NCI-H1105 treated with DMSO at 0.1 percent for 48 hours (cell line): ENCODE measurements around the gene TAF1.
"Not testable (repeated sequence)": the region's sequence is repeated elsewhere in the genome, so short reads cannot be mapped to it uniquely, and the experiment has no call there.

Experiments
- DNase-seq: peaks from one replicate; lab custom pipeline; 2025; lab: John Stamatoyannopoulos, UW

TAF1 gene

GRCh38 chrX:71420686-71421085, 54.5 kb downstream of the TAF1 start:
- DNase-seq, result no peak

GRCh38 chrX:71432733-71433132, 66.6 kb downstream of the TAF1 start:
- no peak for DNase-seq

GRCh38 chrX:71438750-71439149, 72.6 kb downstream of the TAF1 start:
- no peak for DNase-seq

- no peak for DNase-seq
Observed at GRCh38 chrX:71439420-71439819, 73.3 kb downstream of the TAF1 start.

- DNase-seq, result no peak
Observed at GRCh38 chrX:71439896-71440295, 73.7 kb downstream of the TAF1 start.

GRCh38 chrX:71440401-71440800, 74.2 kb downstream of the TAF1 start:
- DNase-seq, result no peak

- not testable (repeated sequence) for DNase-seq
Observed at GRCh38 chrX:71441809-71442208, 75.7 kb downstream of the TAF1 start.

- no peak for DNase-seq
Observed at GRCh38 chrX:71450433-71451106, 84.4 kb downstream of the TAF1 start.

- not testable (repeated sequence) for DNase-seq
Observed at GRCh38 chrX:71451518-71451917, 85.4 kb downstream of the TAF1 start.

GRCh38 chrX:71453056-71453455, 86.9 kb downstream of the TAF1 start:
- no peak for DNase-seq

GRCh38 chrX:71454222-71454621, 88.1 kb downstream of the TAF1 start:
- no peak for DNase-seq

- no peak for DNase-seq
Observed at GRCh38 chrX:71458866-71459265, 92.7 kb downstream of the TAF1 start.

- no peak for DNase-seq
Observed at GRCh38 chrX:71464968-71465367, 98.8 kb downstream of the TAF1 start.

- DNase-seq, result no peak
Observed at GRCh38 chrX:71466979-71467523, 100.9 kb downstream of the TAF1 start.

- no peak for DNase-seq
Observed at GRCh38 chrX:71475785-71476540, 109.8 kb downstream of the TAF1 start.

- DNase-seq, result no peak
Observed at GRCh38 chrX:71482228-71482958, 116.2 kb downstream of the TAF1 start.

GRCh38 chrX:71487814-71488213, 121.7 kb downstream of the TAF1 start:
- DNase-seq, result no peak

- no peak for DNase-seq
Observed at GRCh38 chrX:71489540-71489939, 123.4 kb downstream of the TAF1 start.

- DNase-seq, result no peak
Observed at GRCh38 chrX:71492231-71493065, 126.3 kb downstream of the TAF1 start.

GRCh38 chrX:71493111-71493613, 127.0 kb downstream of the TAF1 start:
- no peak for DNase-seq

- not testable (repeated sequence) for DNase-seq
Observed at GRCh38 chrX:71495979-71496378, 129.8 kb downstream of the TAF1 start.

- no peak for DNase-seq
Observed at GRCh38 chrX:71496476-71496875, 130.3 kb downstream of the TAF1 start.
